ENCODE data around the gene HDX. TPM values are rescaled to one million over a fixed set of nuclear protein-coding genes. Genes with fewer than 3 reads are reported as not detected.

Gene HDX
- polyA plus RNA-seq, 3 donors = 2.1 to 3.9 (median 2.8) TPM

Small RNAs within 50 kb of the gene (small RNA-seq; reads per million reads assigned to genes)
- gene AL450471.1 (ENCODE audit: insufficient read length, low read depth) = not detected

All from CD14-positive monocyte (primary cell).